Brain microvascular endothelial cell (primary cell): ENCODE data around the gene FUT7.

Experiments
- DNase-seq: peaks from one replicate; pipeline ENCODE4 v3.0.0-alpha.2; 2020
- H3K27ac ChIP-seq: fragments of 250-450 bp; sonication (Bioruptor Pico); 2 replicates; pipeline ENCODE4 v1.5.1; 2020; ENCODE audit warnings: mild to moderate bottlenecking, moderate library complexity
- H3K27me3 ChIP-seq: fragments of 250-450 bp; sonication (Bioruptor Pico); replicated peaks from 2 replicates; pipeline ENCODE4 v1.5.1; 2020; ENCODE audit warnings: mild to moderate bottlenecking
- H3K36me3 ChIP-seq: fragments of 250-450 bp; sonication (Bioruptor Pico); replicated peaks from 2 replicates; pipeline ENCODE4 v1.5.1; 2020; ENCODE audit warnings: mild to moderate bottlenecking
- H3K4me3 ChIP-seq: 2 replicates; pipeline ENCODE4 v1.5.1; 2011; ENCODE audit warnings: low read depth, mild to moderate bottlenecking, control low read depth, low read length, moderate library complexity
- in situ Hi-C: cut with HindIII; loops from 2 replicates; pipeline ENCODE4 v1.10.0; 2017; ENCODE audit warnings: low sequenced_read_pairs, low pct_ligation_motif_present
- TF ChIP-seq, protein P1 (sequence below): IDR thresholded peaks from 2 replicates; pipeline ENCODE4 v1.5.1; 2011; ENCODE audit warnings: low read depth, mild to moderate bottlenecking, moderate library complexity, low read length, control low read depth, inconsistent platforms; ENCODE audit errors: missing control alignments

Gene FUT7

DNA sequence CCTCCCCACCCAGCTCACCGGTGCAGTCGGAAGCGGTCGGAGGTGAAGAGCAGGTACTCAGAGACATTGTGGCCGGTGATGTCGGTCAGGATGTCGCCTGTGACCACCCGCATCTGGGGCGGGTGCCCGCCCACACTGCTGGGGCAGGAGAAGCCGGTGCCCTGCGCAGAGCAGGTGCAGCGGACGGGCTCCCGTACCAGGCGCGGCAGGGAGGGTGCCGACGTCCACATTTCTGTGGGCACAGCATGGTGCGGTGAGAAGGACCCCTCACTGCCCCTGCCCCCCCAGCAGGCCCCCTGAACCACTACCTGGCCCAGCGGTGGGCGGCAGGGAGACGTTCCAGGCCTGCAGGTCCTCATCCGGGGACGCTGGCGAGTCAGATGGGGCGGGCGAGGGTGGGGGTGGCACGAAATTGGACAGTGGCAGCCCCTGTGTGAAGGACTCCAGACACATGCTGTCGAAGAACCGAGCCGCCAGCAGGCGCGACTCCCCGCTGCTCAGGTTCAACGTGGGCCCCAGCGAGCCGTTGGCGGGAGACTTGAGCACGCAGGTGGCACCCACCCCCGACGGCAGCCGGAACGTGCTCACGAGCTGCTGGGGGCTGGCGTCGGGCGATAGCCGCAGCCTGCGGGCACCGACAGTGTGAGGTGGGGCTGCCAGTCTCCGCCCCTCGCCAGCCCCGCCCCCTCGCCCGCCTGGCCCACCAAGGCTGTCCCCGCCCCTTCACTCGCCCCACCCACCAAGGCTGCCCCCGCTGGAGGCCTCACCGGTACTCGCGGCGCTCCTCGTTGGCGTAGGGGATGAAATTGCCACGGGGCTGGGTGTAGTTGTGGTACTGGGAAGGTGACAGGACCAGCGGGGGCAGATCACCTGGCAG, 19.0 kb downstream of the FUT7 start:
- no peak overlapping the region for H3K27ac ChIP-seq
- H3K4me3 ChIP-seq, result no peak overlapping the region
- TF ChIP-seq, protein P1, sequence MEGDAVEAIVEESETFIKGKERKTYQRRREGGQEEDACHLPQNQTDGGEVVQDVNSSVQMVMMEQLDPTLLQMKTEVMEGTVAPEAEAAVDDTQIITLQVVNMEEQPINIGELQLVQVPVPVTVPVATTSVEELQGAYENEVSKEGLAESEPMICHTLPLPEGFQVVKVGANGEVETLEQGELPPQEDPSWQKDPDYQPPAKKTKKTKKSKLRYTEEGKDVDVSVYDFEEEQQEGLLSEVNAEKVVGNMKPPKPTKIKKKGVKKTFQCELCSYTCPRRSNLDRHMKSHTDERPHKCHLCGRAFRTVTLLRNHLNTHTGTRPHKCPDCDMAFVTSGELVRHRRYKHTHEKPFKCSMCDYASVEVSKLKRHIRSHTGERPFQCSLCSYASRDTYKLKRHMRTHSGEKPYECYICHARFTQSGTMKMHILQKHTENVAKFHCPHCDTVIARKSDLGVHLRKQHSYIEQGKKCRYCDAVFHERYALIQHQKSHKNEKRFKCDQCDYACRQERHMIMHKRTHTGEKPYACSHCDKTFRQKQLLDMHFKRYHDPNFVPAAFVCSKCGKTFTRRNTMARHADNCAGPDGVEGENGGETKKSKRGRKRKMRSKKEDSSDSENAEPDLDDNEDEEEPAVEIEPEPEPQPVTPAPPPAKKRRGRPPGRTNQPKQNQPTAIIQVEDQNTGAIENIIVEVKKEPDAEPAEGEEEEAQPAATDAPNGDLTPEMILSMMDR, result no peak
- H3K27me3 ChIP-seq, result no peaks in the 10 kb centered on the region
- peaks cover 23% of the 10 kb centered on the region for H3K36me3 ChIP-seq
- DNase-seq, result no peak
- in situ Hi-C loops, result no loop called here

DNA sequence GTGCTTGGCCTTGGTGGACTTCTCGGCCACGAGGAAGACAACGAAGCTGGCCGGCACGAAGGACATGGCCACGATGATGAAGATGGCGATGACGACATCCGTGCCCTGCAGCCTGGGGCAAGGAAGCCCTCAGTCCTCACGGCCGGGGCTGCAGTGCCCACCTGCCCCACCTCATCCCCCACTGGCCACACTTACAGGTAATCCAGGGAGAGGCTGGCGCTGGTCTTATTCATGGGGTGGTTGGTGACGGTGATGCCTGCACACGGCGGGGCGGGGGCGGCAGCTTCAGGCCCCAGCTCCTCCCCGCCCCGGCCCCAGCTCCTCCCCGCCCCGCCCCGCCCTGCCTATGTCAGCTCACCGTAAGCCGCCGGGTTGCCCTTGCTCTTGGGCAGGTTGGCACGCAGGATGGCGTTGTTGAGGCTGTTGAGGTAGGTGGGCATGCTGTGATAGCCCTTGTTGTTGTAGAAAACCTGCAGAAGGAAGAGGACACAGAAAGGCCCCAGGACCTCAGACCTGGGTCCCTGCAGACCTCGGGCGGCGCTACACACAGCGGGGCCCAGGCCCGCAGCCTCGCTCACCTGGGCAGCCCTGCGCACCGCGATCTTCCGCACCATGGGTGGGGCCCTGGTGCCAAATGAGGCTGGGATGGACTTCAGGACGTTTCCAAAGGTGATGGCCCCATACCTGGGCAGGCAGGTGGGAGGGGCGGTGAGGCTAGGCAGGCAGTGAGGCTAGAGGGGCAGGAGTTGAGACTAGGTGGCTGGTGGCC, 19.8 kb downstream of the FUT7 start:
- TF ChIP-seq, protein P1, result no peak
- Histone ChIP-seq H3K36me3 (peaks cover 17% of the 10 kb centered on the region), H3K4me3 (no peak overlapping the region), H3K27me3 (no peaks in the 10 kb centered on the region), H3K27ac (no peak overlapping the region)
- no peak for DNase-seq
- in situ Hi-C loops, result no loop called here

DNA sequence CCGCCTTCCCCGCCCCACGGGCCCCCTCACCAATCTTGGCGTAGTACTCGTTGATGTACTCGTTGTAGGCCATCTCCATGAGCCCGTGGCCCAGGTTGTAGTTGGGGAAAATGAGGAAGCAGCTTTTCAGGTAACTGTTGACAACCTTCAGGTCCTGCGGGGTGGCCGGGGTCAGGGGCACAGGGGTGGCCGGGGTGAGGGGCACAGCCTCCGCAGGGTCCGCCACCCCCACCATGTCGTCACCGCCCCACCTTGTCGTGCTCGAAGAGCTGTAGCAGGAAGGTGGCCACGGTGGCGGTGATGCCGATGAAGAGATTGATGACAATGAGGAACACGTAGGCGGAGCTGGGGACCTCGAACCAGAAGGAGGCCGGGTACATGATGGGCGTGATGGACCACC, 20.7 kb downstream of the FUT7 start:
- DNase-seq, result no peak
- Histone ChIP-seq H3K4me3 (no peak overlapping the region), H3K27me3 (no peaks in the 10 kb centered on the region), H3K36me3 (peaks cover 13% of the 10 kb centered on the region), H3K27ac (no peak overlapping the region)
- TF ChIP-seq, protein P1, result no peak
- in situ Hi-C loops, result no loop called here

DNA sequence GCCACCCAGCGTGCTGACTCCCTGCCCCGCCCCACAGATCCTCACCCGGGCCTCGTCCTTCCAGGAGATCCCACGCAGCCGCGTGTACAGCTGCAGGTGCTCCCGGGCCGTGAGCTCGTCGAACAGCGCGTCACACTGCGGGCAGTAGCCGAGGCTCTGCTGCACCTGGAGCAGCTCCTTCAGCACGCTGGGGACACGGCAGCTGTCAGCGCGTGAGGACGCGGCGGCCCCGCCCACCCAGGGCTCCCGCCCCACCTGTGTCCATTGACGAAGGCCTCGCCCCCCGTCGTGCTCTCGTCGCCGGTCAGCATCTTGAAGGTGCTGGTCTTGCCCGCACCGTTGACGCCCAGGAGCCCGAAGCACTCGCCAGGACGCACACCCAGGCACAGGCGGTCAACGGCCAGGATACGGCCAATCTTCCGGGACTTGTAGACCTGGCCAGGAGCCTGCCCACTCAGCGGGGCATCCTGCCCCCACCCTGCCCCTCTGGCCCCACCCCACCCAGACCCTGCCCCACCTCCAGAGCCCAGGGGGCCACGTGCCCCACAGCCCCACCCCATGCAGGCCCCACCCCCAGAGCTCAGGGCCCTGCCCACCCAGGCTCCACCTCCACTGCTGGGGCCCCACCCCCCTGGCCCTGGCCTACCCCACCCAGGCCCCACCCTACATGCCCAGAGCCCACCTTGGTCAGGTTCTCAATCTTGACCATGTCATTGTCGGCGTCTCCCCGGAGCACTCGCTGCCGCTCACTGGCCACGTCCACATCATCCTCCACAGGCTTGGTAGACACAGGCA, 21.8 kb downstream of the FUT7 start:
- peaks cover 5% of the 10 kb centered on the region for H3K36me3 ChIP-seq
- no peak overlapping the region for H3K4me3 ChIP-seq
- no peak for DNase-seq
- no peaks in the 10 kb centered on the region for H3K27me3 ChIP-seq
- TF ChIP-seq, protein P1, result no peak
- no peak overlapping the region for H3K27ac ChIP-seq
- in situ Hi-C loops, result no loop called here

DNA sequence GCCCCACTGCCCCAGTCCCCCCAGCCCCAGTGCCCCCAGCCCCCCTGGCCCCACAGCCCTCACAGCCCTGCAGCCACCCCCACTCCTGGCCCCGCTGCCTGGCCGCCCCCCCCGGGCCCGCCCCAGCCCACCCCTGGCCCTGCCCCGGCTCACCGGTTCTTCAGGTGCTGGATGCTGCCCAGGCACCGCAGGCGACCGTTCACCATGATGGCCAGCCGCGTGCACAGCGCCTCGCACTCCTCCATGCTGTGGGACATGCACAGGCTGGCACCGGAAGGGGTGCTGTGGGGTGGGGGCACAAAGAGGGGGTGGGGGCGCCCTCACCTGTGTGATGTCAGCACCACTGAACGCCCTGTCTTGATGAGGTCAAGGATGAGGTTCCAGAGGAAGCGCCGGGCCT, 22.7 kb downstream of the FUT7 start:
- H3K36me3 ChIP-seq, result peaks cover 3% of the 10 kb centered on the region
- H3K27me3 ChIP-seq, result no peaks in the 10 kb centered on the region
- no peak overlapping the region for H3K27ac ChIP-seq
- H3K4me3 ChIP-seq, result no peak overlapping the region
- DNase-seq, result no peak
- in situ Hi-C loops, result no loop called here
- TF ChIP-seq, protein P1, result no peak
